AG10803 (cell line): ENCODE measurements around the gene PRKCZ.

Source experiments
- DNase-seq: peaks from one replicate; pipeline ENCODE4 v3.0.0; 2010; ENCODE audit warnings: low read depth
- H3K4me3 ChIP-seq: 2 replicates; pipeline ENCODE4 v1.5.1; 2011; ENCODE audit warnings: mild to moderate bottlenecking, low read length, control low read depth
- CTCF ChIP-seq: conservative IDR thresholded peaks from 2 replicates; pipeline ENCODE4 v1.5.1; 2011; ENCODE audit warnings: mild to moderate bottlenecking, low read length, control low read depth, inconsistent platforms

The PRKCZ gene

GRCh38 chr1:2228157-2228594 is 178.0 kb downstream of the PRKCZ start, which contains the start of gene SKI:
Gene SKI, plus strand, starts transcription at chr1:2228319. Its CDS starts 448 bp downstream, at chr1:2228767.
- DNase-seq, result no peak
- peak within 1 kb of the TSS; percentile 88 for H3K4me3 ChIP-seq
- TF ChIP-seq CTCF, result no peak

GRCh38 chr1:2228694-2229036 is 178.5 kb downstream of the PRKCZ start:
- DNase-seq, result peak; percentile 16
- TF ChIP-seq CTCF, result no peak
- peak overlapping the region; percentile 88 for H3K4me3 ChIP-seq

GRCh38 chr1:2229037-2229864 is 179.0 kb downstream of the PRKCZ start:
- TF ChIP-seq CTCF, result no peak
- peak; percentile 68 for DNase-seq
- peak overlapping the region; percentile 88 for H3K4me3 ChIP-seq

- no peak for TF ChIP-seq CTCF
- H3K4me3 ChIP-seq, result peak overlapping the region; percentile 88
- peak; percentile 36 for DNase-seq
Measured at GRCh38 chr1:2229911-2230731, 179.9 kb downstream of the PRKCZ start.

GRCh38 chr1:2230781-2231531 is 180.7 kb downstream of the PRKCZ start:
- no peak for TF ChIP-seq CTCF
- peak; percentile 15 for DNase-seq
- peak overlapping the region; percentile 88 for H3K4me3 ChIP-seq

GRCh38 chr1:2231532-2232254 is 181.5 kb downstream of the PRKCZ start:
- peak; percentile 87 for DNase-seq
- TF ChIP-seq CTCF, result no peak

More at GRCh38 chr1:2231532-2232254, 181.5 kb downstream of the PRKCZ start:
- H3K4me3 ChIP-seq, result peak overlapping the region; percentile 88
